Lung (tissue), 12 donors: ENCODE measurements around the gene CAMK2G. TPM values are rescaled to one million over a fixed set of nuclear protein-coding genes. Genes with fewer than 3 reads are reported as not detected.

Source experiments
- ATAC-seq: fragments of 200-7000 bp; cut with Tn5 transposase; one replicate; pipeline ENCODE4 v1.9.1; 2020; ENCODE audit warnings: moderate number of reproducible peaks; ENCODE audit not compliant: insufficient read depth, low FRiP score
- DNase-seq, 3 donors: peaks; one replicate each; pipeline ENCODE4 v3.0.0-alpha.2; 2013 to 2017
- H3K27ac ChIP-seq, 2 donors: one replicate each; pipeline ENCODE4 v1.5.1; 2013; ENCODE audit warnings: mild to moderate bottlenecking in 2 of 2, moderate library complexity in 2 of 2, control low read depth in 1 of 2, inconsistent platforms in 1 of 2, low read depth in 1 of 2, low read length in 1 of 2
- H3K27me3 ChIP-seq, 3 donors: one replicate each; pipeline ENCODE4 v1.5.1; 2013; ENCODE audit warnings: low read length in 2 of 3; ENCODE audit not compliant: control insufficient read depth in 3 of 3, insufficient read depth in 3 of 3
- H3K36me3 ChIP-seq, 4 donors: one replicate each; pipeline ENCODE4 v1.5.1; 2013; ENCODE audit warnings: low read length in 4 of 4, mild to moderate bottlenecking in 1 of 4, moderate library complexity in 1 of 4; ENCODE audit not compliant: control insufficient read depth in 4 of 4, insufficient read depth in 4 of 4
- H3K4me1 ChIP-seq, 5 donors: one replicate each; pipeline ENCODE4 v1.5.1; 2013; ENCODE audit warnings: low read length in 5 of 5, mild to moderate bottlenecking in 2 of 5, moderate library complexity in 1 of 5; ENCODE audit not compliant: control insufficient read depth in 5 of 5, insufficient read depth in 5 of 5
- H3K4me3 ChIP-seq: one replicate; pipeline ENCODE4 v1.5.1; 2013; ENCODE audit warnings: mild to moderate bottlenecking, control low read depth, moderate library complexity
- H3K9ac ChIP-seq, 2 donors: one replicate each; pipeline ENCODE4 v1.5.1; 2013; ENCODE audit warnings: low read length in 2 of 2, control low read depth in 1 of 2; ENCODE audit not compliant: insufficient read depth in 1 of 2
- H3K9me3 ChIP-seq, 4 donors: one replicate each; pipeline ENCODE4 v1.5.1; 2013; ENCODE audit warnings: low read length in 3 of 4, mild to moderate bottlenecking in 1 of 4, moderate library complexity in 1 of 4; ENCODE audit not compliant: control insufficient read depth in 4 of 4, insufficient read depth in 3 of 4
- WGBS, 2 donors: extraction: QIAGEN DNeasy Blood & Tissue Kit; methylation state at CpG; one replicate each; pipeline ENCODE4 v1.1.7; 2013; 5-methylcytosine and 5-hydroxymethylcytosine counted together
- polyA plus RNA-seq, 2 donors: library from polyadenylated mRNA; stranded (reverse); fragments of 200-250 nt; gene quantifications; one replicate each; pipeline ENCODE4 v1.2.1, GENCODE V29; 2013
- total RNA-seq, 2 donors: library from RNA; depleted of rRNA in 1 of 2; stranded (reverse); fragments of >200 nt in 1 of 2; gene quantifications; one replicate each; pipeline ENCODE4 v1.2.1, GENCODE V29; 2014 to 2021
- TF ChIP-seq, protein P1 (sequence below): IDR thresholded peaks from 2 replicates; pipeline ENCODE4 v1.5.1; 2012; ENCODE audit warnings: mild to moderate bottlenecking; ENCODE audit errors: control extremely low read depth, extremely low read depth
- donor health status: control.
- donor health status: control.
- donor health status: Bipolar disorder and iron deficiency.
- donor health status: healthy.
- donor health status: DM: yes; HTN: yes; CAD: no.

The CAMK2G gene
- total and polyA plus RNA-seq, 4 donors, result 15.8 to 41.1 (median 29.0) TPM

DNA sequence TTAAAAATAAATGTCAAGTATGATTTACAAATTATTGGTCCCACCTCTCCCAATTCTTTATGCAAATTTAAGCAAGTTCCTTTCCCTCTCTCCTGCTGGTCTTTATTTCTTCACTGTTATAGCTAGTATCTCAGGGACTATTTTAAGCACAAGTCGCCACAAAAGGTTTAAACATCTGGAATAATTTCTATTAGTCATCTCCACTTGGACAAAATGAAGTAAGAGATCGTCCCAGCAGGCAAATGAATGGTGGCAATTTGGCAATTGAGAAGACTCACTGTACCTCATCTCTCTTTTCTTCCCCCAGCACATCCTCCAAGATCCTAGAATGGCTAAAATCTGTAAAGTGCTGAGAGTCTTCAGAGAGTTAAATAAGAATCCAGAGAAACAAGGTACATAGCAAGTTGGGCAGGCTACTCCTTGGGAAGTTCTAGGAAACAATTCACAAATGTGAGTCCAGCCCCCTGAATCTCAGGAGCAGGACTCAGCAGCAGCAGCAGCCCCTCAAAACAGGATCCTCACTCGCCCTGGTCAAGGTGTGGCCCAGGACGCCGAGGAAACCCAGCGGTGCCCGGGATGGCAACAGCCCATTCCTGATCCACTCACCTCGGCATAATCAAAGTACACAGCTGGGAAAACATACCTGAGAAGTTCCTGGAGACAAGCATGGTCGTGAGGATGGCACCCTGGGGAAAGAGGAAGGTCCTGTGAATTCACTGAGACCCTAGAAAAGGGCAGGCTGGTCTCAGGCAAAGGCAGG is 32.6 kb downstream of the CAMK2G start:
- Histone ChIP-seq H3K27me3 (no peaks in the 10 kb centered on the region), H3K36me3 (peaks cover 6 to 54% (median 8%) of the 10 kb centered on the region in 4 donors), H3K4me1 (peaks cover 0 to 5% (median 0%) of the 10 kb centered on the region in 5 donors), H3K27ac (no peak overlapping the region), H3K4me3 (no peak overlapping the region), H3K9ac (no peak overlapping the region), H3K9me3 (no peaks in the 10 kb centered on the region)
- TF ChIP-seq, protein P1, sequence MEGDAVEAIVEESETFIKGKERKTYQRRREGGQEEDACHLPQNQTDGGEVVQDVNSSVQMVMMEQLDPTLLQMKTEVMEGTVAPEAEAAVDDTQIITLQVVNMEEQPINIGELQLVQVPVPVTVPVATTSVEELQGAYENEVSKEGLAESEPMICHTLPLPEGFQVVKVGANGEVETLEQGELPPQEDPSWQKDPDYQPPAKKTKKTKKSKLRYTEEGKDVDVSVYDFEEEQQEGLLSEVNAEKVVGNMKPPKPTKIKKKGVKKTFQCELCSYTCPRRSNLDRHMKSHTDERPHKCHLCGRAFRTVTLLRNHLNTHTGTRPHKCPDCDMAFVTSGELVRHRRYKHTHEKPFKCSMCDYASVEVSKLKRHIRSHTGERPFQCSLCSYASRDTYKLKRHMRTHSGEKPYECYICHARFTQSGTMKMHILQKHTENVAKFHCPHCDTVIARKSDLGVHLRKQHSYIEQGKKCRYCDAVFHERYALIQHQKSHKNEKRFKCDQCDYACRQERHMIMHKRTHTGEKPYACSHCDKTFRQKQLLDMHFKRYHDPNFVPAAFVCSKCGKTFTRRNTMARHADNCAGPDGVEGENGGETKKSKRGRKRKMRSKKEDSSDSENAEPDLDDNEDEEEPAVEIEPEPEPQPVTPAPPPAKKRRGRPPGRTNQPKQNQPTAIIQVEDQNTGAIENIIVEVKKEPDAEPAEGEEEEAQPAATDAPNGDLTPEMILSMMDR, result no peak
- ATAC-seq, result no peak
- no peak for DNase-seq
- 89 to 93% methylated on average over 9 of the region's 9 CpGs for WGBS, 2 donors

DNA sequence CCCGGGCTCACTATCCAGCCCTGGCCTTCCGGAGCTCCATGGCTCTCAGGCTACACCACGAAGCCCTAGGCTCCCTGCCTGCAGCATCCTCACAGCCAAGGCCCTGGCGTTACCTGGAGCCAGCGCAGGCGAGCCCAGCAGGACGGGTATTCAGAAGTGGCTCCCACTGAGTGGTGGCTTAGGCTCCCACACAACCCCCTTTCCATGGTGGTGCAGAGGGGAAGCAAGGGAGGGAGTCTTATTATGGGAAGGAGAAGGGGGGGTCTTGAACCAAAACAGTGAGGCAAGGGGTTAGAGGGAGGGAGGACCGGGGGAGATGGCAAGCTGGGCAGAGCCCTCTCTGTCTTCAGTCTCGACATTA is 33.3 kb downstream of the CAMK2G start:
- Histone ChIP-seq H3K36me3 (peaks cover 0 to 56% (median 7%) of the 10 kb centered on the region in 4 donors), H3K4me3 (no peak overlapping the region), H3K9ac (no peak overlapping the region), H3K4me1 (peaks cover 0 to 8% (median 0%) of the 10 kb centered on the region in 5 donors), H3K9me3 (no peaks in the 10 kb centered on the region), H3K27ac (no peak overlapping the region), H3K27me3 (no peaks in the 10 kb centered on the region)
- DNase-seq (no peak), ATAC-seq (no peak)
- TF ChIP-seq, protein P1, result no peak
- WGBS, 2 donors, result 95 to 96% methylated on average over 9 of the region's 9 CpGs

DNA sequence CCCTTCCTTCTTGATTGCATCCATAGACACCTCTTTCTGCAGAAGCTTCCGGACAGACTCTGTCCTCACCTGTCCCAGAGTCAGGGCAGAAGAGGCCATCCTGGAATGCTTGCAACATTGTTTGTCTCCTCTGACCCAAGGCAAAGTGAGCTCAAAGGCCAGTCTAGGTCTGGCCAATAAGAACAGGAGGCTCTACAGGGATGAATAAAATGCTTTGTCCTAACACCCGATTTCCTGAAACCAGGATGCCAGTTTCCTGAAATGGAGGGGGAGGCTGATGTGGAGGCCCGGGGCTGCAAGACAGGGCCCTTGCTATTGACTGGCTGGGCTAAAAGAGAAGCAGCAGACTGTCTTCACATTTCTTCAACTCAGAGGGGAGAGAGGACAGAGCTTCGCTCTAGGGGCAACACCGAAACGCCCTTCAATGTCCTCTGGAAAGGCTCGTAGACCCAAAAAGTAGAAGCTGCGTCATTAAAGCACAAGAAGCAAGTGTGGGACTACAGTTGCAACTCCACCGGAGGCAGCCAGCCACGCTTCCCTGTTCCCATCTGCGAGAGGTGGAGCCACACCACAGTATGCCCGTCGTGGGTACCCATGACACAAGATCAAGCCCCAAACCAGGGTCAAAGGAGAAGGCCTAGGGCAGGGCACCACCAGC is 33.8 kb downstream of the CAMK2G start:
- no peaks in the 10 kb centered on the region for H3K9me3 ChIP-seq
- H3K4me1 ChIP-seq, result peaks cover 0 to 8% (median 0%) of the 10 kb centered on the region in 5 donors
- 89 to 91% methylated on average over 13 of the region's 13 CpGs for WGBS, 2 donors
- H3K27me3 ChIP-seq, result no peaks in the 10 kb centered on the region
- TF ChIP-seq, protein P1, result no peak
- no peak overlapping the region for H3K27ac ChIP-seq
- DNase-seq (no peak), ATAC-seq (no peak)
- H3K36me3 ChIP-seq, result peaks cover 0 to 56% (median 7%) of the 10 kb centered on the region in 4 donors
- no peak overlapping the region for H3K4me3 ChIP-seq
- H3K9ac ChIP-seq, result no peak overlapping the region
